HG02623 (cell line): ENCODE data around the gene MARCHF3.
"Not testable (repeated sequence)": the region's sequence is repeated elsewhere in the genome, so short reads cannot be mapped to it uniquely, and the experiment has no call there.

ENCODE experiments used
- ATAC-seq: cut with Tn5 transposase; IDR thresholded peaks from one replicate; pipeline ENCODE4 v1.9.1; 2021; ENCODE audit warnings: moderate library complexity; ENCODE audit not compliant: unreplicated experiment

MARCHF3 gene

GRCh38 chr5:127053049-127053448 lies 22.7 kb upstream of the MARCHF3 start:
- ATAC-seq = no peak

GRCh38 chr5:127051591-127051990 lies 21.2 kb upstream of the MARCHF3 start:
- ATAC-seq = no peak

DNA sequence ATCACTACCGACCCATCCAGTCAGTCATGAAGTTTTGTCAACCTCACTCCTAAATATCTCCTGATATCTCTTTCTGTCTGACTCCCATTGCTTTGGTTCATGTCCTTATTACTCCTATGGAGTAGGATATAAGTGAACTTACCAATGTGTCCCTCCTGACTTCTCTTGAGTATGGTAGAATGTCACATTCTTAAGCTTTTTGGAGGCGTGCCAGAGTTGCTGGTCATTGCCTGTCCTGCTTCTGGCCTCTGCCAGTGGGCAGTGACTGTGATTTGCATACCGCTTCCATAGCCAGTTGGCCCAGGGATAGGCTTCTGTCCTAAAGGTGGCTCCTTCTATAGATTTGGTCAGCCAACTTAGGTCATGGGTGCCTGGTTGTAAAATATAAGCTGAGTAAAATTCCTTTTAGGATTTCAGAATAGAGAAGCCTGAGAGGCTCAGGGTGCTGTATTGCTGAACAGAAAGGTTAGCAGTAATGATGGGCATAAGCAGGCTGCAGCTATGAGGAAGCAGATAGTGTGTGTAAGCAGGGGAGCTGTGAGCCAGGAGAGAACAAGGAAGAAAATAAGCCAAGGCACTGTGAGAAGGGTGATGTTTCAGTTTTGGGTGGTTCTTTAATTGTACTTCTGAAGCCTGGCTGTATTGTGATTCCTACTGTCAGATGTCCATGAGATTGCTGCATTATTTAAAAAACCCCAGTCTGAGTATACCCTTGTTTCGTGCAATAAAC lies 16.1 kb upstream of the MARCHF3 start:
- no peak for ATAC-seq

DNA sequence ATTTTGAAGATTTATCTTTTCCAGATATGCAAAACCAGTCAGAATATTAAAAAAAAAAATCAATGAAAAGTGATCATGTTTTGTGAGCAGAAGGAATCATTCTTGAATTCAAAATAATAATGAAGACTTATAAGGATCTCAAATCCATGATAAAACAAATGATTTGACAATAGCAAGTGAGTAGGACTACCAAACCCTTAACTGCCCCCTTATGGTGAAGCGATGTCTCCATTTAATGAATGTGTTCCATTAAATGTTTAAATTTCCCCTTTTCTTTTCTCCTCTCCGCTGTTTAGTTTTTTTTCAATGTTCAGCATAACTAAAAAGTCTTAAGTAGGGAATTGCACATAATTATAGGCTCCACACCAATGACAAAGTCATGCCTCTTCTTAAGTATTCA lies 12.2 kb upstream of the MARCHF3 start:
- no peak for ATAC-seq

DNA sequence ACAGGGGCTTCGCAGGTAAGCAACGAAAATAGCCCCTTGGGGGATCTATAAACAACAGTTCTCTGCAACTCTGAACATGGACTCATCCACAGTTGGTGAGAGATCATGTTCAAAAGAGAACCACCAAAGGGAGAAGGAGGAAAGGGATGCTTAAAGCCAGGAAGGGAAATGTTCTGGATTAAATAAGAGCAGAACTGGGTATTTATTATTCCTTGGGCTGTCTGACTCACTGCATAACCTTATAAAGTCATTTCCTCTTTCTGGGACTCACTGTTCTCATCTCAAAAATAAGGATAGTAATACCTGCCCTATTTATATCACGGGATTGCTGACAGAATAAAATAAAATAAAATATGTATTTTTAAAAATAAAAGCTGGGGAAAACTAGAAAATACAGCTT lies 11.2 kb upstream of the MARCHF3 start:
- no peak for ATAC-seq

DNA sequence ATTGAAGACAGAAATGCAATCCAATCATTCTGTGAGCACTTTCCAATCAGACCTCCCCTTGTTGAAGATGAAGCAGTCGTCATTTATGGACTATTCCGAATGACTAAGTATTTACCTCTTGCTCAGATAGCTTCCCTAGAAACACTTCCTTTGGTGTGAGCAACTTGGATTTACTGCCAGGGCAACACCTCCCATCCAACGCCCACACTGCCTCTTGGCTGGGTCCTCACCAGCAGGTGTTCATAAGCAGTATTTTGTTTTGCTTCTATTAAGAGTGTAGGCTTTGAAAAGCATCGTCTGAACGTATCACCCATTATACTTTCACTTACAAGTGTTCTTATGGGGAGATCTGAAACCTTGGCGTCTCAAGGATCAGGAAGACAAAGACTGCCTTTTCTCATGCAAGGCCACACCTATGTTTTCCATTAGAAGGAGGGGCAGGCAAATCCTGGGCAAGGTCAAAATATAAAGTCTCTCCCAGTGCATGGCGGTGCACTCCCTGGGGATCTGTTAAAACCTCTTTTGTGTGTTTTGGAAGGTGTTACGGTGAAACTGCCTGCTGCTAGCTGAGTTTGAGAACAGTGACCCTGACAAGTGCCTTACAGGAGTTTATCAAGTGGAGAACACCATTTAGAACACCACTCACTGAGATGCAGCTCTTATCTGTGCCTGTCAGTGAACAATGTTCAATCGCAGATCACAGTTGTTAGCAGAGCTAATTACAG lies 10.6 kb upstream of the MARCHF3 start:
- ATAC-seq = no peak

GRCh38 chr5:127038550-127038949 lies 8.2 kb upstream of the MARCHF3 start:
- ATAC-seq = no peak

DNA sequence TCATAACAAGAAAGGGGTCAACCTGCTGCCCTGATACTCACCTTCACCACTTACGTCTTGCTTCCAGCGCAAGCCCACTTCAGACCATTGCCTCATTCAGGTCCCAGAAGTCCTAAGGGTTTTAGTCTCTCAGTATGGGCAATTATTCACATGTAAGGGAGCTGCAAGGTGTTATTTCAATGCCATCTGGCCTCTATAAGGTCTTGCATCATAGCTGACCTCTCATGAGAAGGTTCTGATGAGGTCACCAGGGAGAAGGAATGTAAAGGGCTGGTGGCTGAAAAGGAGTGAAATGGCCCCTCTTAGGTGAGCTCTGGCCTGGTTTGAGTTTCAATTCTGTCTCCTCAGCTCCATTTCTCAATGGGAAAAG lies 1.5 kb upstream of the MARCHF3 start:
- ATAC-seq = no peak

DNA sequence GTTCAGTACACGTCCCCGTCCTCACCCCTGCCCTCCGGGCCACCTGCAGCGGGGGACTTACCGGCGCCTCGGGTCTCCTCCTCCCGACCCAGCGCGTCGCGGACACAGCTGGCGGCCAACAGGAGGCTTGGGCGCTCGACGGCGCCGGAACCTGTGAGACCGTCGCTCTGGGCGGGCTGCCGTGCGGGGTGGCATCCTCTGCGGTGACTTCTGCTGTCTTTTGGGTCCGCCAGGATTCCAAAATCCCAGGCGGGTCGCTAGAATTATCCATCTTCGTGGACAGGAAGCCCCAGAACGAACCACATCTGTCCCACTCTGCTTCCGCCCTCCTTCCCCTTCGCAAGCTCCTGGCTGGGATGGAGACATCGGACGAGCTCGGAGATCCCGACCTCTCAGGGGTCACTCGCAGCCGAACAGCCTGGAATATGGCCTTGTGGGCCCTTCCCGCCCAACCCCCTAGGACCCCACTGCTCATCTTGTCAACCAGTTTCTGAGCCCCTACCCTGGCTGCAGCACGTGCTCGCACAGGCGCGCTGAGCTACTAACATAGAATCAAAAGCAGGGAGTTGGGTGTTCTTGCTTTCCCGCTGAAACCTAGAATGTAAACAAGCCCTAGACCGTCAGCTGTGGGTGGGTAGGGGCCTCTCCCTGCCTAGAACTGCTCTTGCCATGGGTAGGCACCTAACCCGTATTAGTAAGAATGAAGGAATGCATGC lies 947 bp upstream of the MARCHF3 start:
- peak; percentile 9 for ATAC-seq

DNA sequence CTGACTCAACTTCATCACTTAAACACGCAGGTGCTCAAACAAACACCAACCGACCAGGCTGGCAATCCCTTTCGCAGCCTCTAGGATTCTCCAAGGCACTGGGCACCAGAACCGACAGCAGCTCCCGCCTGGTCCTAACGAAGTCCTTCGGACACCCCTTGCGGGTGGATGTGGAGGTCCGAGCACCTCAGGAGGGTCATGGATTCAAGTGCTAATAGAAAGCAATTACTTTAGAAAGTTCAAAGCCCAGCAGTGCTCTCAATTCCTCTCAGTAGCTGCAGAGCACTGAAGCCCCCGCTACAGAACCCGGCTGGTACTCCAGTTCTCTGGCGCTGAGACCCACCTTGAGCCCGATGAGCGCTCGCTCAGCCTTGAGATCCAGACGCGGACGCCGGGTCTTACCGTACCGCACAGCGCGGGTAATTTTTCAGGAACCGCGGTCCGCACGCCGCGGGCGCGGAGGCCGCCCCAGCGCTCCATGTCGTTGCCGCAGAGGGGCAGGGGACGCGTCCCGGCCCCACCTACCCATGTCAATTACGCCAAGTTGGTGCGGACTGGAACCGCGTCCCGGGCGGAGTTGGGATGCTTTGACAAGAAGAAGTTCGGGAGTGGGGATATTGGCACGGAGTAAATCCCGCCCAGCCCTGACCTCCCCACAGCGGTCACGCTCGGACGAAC lies 638 bp downstream of the MARCHF3 start:
- peak; percentile 15 for ATAC-seq

DNA sequence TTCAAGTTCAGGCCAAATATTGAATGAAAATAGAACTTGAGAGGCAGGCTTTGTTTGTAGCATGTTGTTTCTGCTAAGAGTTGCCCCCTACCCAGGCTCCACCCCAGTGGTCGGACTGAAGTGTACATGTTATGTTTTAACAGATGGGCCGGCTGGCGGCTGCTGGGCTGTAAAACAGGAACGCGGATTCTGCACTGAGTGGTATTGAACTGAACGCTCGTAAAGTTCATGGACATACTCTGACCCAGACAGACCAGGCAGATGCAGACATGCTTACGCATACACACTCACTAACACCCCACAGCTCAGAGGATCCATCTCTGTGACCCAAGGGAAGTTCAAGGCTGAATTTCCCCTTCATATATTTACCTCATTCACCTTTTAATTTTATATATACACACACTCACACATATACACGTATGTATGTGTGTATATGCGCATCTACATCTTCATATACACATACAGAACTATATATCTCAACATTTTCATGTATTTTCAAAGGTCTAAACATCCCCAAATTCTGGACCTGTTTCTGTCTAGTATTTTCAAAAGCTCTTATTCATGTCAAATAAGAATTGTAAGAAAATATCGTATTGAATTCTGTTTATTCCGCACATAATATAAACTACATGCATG lies 1.4 kb downstream of the MARCHF3 start:
- no peak for ATAC-seq

DNA sequence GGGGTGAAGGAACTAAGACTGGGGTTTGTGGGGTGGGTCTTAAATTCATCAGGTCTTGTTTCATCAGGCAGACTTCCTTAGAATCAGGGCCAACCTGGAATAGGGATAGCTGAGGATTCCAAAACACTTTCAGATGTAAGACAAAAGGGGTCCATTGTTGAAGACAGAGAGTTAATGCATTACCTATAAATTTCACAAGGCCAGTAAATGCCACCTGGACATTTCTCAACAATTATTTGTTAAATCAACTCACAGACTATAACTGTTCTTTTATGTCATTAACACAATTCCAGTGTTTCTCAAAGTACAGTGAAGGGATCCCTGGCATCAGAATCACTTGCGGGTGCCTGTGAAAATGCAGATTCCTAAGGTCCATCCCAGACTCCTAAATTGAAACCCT lies 2.8 kb downstream of the MARCHF3 start:
- no peak for ATAC-seq

GRCh38 chr5:127026166-127026565 lies 4.2 kb downstream of the MARCHF3 start:
- no peak for ATAC-seq

DNA sequence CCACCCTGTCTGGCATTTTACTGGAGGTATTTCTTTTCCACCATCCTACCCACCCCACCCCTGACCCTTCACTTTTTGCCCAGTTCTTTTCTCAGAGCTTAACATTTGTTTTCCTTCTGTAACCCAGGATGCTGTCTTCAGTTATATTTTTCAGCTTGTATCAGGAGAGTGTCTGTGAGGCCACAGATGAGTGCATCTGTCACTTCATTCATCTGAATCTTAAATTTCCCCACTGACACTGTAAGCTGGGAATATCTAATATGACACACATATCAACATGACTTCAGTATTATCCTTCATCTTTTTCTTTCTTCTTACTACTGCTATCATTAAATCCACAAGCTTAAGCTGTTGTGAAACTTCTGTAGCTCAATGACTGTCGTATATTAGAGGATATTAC lies 4.9 kb downstream of the MARCHF3 start:
- ATAC-seq = no peak

- no peak for ATAC-seq
Observed at GRCh38 chr5:127024821-127025220, 5.5 kb downstream of the MARCHF3 start.

DNA sequence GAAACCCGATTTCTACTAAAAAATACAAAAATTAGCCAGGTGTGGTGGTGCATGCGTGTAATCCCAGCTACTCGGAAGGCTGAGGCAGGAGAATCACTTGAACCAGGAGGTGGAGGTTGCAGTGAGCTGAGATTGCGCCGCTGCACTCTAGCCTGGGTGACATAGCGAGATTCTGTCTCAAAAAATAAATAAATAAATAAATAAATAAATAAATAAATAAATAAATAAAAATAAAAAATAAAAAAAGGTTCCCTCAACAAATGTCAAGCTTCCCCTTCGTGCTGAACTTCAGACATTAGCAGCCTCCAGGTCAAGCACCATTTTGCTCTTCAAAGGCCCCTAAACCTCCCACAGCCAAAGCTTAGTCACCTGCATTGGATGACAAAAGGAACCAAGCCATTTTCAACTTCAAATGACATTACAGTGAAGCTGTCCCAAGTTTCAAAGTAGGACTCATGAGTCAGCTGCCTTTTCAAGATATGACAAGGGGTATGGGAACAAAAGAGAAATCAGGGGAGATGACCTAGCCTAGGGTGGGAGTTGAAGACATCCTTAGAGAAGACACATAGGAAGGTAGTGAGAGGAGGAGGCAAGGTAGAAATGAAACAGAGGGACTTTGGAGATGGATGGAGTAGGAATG lies 6.7 kb downstream of the MARCHF3 start:
- ATAC-seq = not testable (repeated sequence)

DNA sequence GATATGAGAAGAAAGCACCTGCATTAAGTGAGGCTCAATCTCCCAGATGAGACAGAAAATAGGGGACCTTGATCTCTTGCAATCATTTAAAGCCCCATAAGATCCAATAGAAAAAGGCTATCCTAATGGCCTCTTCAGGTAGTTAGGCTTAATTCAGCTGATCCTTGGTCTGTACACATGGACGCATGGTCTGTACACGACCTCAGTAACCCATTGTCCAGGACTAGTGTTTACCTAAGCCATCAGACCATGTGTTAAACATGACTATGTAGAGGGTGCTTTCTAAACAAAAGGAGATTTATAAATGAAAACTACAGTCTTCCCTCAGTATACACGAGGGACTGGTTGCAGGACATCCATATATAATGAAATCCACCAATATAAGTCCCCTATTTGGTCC lies 7.5 kb downstream of the MARCHF3 start:
- no peak for ATAC-seq

DNA sequence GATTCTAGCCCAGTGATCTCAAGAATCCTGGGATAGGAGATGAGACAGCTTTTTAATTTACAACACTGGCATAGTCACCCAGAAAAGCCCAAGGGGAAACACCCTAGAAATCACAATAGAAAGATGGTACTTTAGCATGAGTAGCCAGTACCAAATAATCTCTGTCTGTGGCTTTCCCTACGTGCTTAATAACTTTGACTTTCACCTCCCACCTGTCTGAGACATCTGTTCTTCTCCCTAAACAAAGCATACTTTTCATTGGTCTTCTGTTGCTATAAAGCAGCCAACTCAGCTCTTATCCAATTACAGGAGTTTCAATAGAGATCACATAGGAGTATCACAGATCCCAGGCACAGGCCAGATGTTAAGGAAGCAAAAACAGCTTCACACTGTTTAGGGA lies 10.4 kb downstream of the MARCHF3 start:
- ATAC-seq = no peak

GRCh38 chr5:127016722-127017121 lies 13.6 kb downstream of the MARCHF3 start:
- not testable (repeated sequence) for ATAC-seq

DNA sequence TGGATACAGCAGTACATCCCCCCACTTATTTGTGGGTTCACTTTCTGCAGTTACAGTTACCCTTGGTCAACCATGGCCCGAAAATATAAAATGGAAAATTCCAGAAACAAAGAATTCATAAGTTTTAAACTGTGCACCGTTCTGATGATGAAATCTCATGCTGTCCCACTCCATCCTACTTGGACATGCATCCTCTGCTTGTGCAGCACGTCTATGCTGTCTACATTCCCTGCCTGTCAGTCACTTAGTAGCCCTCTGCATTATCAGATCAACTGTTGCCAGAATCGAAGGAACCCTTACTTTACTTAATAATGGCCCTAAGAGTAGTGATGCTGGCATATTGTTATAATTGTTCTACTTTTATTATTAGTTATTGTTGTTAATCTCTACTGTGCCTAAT lies 14.6 kb downstream of the MARCHF3 start:
- no peak for ATAC-seq

DNA sequence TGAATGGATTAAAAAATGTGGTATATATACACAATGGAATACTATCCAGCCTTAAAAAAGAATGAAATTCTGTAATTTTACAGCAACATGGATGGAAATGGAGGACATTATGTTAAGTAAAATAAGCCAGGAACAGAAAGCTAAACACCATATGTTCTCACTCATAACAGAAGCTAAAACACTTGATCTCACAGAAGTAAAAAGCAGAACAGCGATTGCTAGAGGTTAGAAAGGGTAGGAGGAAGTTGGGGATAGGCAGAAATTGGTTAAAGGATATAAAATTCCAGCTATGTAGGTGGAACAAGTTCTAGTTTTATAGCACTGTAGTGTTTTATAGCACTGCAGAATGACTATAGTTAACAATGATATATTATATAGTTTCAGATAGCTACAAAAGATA lies 15.8 kb downstream of the MARCHF3 start:
- peak; percentile 42 for ATAC-seq
